HEK293 (cell line): ENCODE measurements around the gene KREMEN2.

Source experiments
- CTCF ChIA-PET: fragments of 350-600 bp; formaldehyde crosslinking; extraction: SDS; loops from one replicate; lab custom pipeline; 2021; ENCODE audit warnings: antibody characterized with exemption; lab: Yijun Ruan, JAX
- POLR2A ChIA-PET: fragments of 300-600 bp; formaldehyde crosslinking; extraction: SDS; loops from one replicate; lab custom pipeline; 2020; ENCODE audit warnings: antibody characterized with exemption, inconsistent platforms; lab: Yijun Ruan, JAX
- H3K27ac ChIP-seq: fragments of 200-500 bp; sonication (Bioruptor generic); 2 replicates; pipeline ENCODE4 v1.5.1; 2014; ENCODE audit warnings: low read depth, low read length, control low read depth, inconsistent platforms; ENCODE audit errors: extremely low read depth
- H3K36me3 ChIP-seq, 2 experiments: fragments of 200-500 bp in 1 of 2; sonication (Bioruptor generic) in 1 of 2; 1 replicate in 1 of 2; 2 replicates in 1 of 2; pipeline ENCODE4 v1.5.1; 2014 to 2017; ENCODE audit warnings: inconsistent platforms in 2 of 2, low read length in 2 of 2; ENCODE audit not compliant: control insufficient read depth in 2 of 2, insufficient read depth in 1 of 2
- H3K4me1 ChIP-seq: fragments of 200-500 bp; sonication (Bioruptor generic); 2 replicates; pipeline ENCODE4 v1.5.1; 2014; ENCODE audit warnings: mild to moderate bottlenecking, low read length, inconsistent platforms; ENCODE audit not compliant: control insufficient read depth, insufficient read depth
- H3K4me3 ChIP-seq: 2 replicates; pipeline ENCODE4 v1.5.1; 2011; ENCODE audit warnings: low read depth, mild to moderate bottlenecking, control low read depth, low read length, moderate library complexity
- H3K9me3 ChIP-seq: fragments of 200-500 bp; sonication (Bioruptor generic); 2 replicates; pipeline ENCODE4 v1.5.1; 2014; ENCODE audit warnings: low read depth, low read length, inconsistent platforms; ENCODE audit not compliant: control insufficient read depth, insufficient read depth
- CTCF ChIP-seq: fragments of 450-650 bp; formaldehyde crosslinking; IDR thresholded peaks from 2 replicates; pipeline ENCODE4 v1.5.1; 2016; ENCODE audit warnings: missing biosample characterization, missing genetic modification characterization
- GLI4 ChIP-seq: fragments of 450-650 bp; formaldehyde crosslinking; IDR thresholded peaks from 2 replicates; pipeline ENCODE4 v1.5.1; 2016; ENCODE audit warnings: missing biosample characterization, missing genetic modification characterization
- GLIS1 ChIP-seq: fragments of 450-650 bp; formaldehyde crosslinking; IDR thresholded peaks from 2 replicates; pipeline ENCODE4 v1.5.1; 2016; ENCODE audit warnings: missing biosample characterization, missing genetic modification characterization
- HIC1 ChIP-seq: fragments of 450-650 bp; formaldehyde crosslinking; IDR thresholded peaks from 2 replicates; pipeline ENCODE4 v1.5.1; 2016; ENCODE audit warnings: missing biosample characterization, missing genetic modification characterization
- HOXC10 ChIP-seq: sonication (generic); formaldehyde crosslinking; IDR thresholded peaks from 2 replicates; pipeline ENCODE4 v1.8.1; 2023; ENCODE audit warnings: mild to moderate bottlenecking, missing genetic modification reagents
- KLF16 ChIP-seq: fragments of 450-650 bp; formaldehyde crosslinking; IDR thresholded peaks from 2 replicates; pipeline ENCODE4 v1.5.1; 2017; ENCODE audit warnings: missing biosample characterization, missing genetic modification characterization
- OVOL3 ChIP-seq: fragments of 450-650 bp; formaldehyde crosslinking; IDR thresholded peaks from 2 replicates; pipeline ENCODE4 v1.5.1; 2016; ENCODE audit warnings: missing biosample characterization, missing genetic modification characterization
- REPIN1 ChIP-seq: fragments of 450-650 bp; formaldehyde crosslinking; IDR thresholded peaks from 2 replicates; pipeline ENCODE4 v1.5.1; 2017; ENCODE audit warnings: missing biosample characterization, missing genetic modification characterization, low read depth
- SP7 ChIP-seq: fragments of 450-650 bp; formaldehyde crosslinking; IDR thresholded peaks from 2 replicates; pipeline ENCODE4 v1.5.1; 2016; ENCODE audit warnings: missing biosample characterization, missing genetic modification characterization
- ZBTB26 ChIP-seq: fragments of 450-650 bp; formaldehyde crosslinking; optimal IDR thresholded peaks from 2 replicates; pipeline ENCODE3; 2016; ENCODE audit warnings: missing biosample characterization, mild to moderate bottlenecking, missing genetic modification characterization
- ZBTB8A ChIP-seq: fragments of 450-650 bp; formaldehyde crosslinking; IDR thresholded peaks from 2 replicates; pipeline ENCODE4 v1.5.1; 2016; ENCODE audit warnings: missing biosample characterization, missing genetic modification characterization
- ZNF175 ChIP-seq: fragments of 450-650 bp; formaldehyde crosslinking; IDR thresholded peaks from 2 replicates; pipeline ENCODE4 v1.5.1; 2016; ENCODE audit warnings: missing biosample characterization, missing genetic modification characterization
- ZNF362 ChIP-seq: fragments of 450-650 bp; formaldehyde crosslinking; IDR thresholded peaks from 2 replicates; pipeline ENCODE4 v1.5.1; 2016; ENCODE audit warnings: missing biosample characterization, missing genetic modification characterization
- ZNF391 ChIP-seq: fragments of 450-650 bp; formaldehyde crosslinking; IDR thresholded peaks from 2 replicates; pipeline ENCODE4 v1.5.1; 2016; ENCODE audit warnings: low read depth, missing biosample characterization, missing genetic modification characterization, borderline replicate concordance
- ZNF501 ChIP-seq: fragments of 450-650 bp; formaldehyde crosslinking; IDR thresholded peaks from 2 replicates; pipeline ENCODE4 v1.5.1; 2016; ENCODE audit warnings: missing biosample characterization, missing genetic modification characterization
- ZNF510 ChIP-seq: fragments of 450-650 bp; formaldehyde crosslinking; IDR thresholded peaks from 2 replicates; pipeline ENCODE4 v1.5.1; 2018; ENCODE audit warnings: mild to moderate bottlenecking, missing genetic modification characterization, missing biosample characterization; ENCODE audit not compliant: insufficient replicate concordance
- ZNF571 ChIP-seq: fragments of 450-650 bp; formaldehyde crosslinking; IDR thresholded peaks from 2 replicates; pipeline ENCODE4 v1.5.0; 2017; ENCODE audit warnings: missing biosample characterization, missing genetic modification characterization
- ZNF639 ChIP-seq: fragments of 450-650 bp; formaldehyde crosslinking; IDR thresholded peaks from 2 replicates; pipeline ENCODE4 v1.5.1; 2016; ENCODE audit warnings: missing biosample characterization, missing genetic modification characterization
- ZNF660 ChIP-seq: fragments of 450-650 bp; IDR thresholded peaks from 2 replicates; pipeline ENCODE4 v1.5.1; 2018; ENCODE audit warnings: missing biosample characterization, mild to moderate bottlenecking, missing genetic modification characterization
- ZNF664 ChIP-seq: fragments of 450-650 bp; formaldehyde crosslinking; IDR thresholded peaks from 2 replicates; pipeline ENCODE4 v1.5.1; 2016; ENCODE audit warnings: missing biosample characterization, missing genetic modification characterization
- ZNF692 ChIP-seq: fragments of 450-650 bp; formaldehyde crosslinking; IDR thresholded peaks from 2 replicates; pipeline ENCODE4 v1.5.1; 2016; ENCODE audit warnings: missing biosample characterization, missing genetic modification characterization
- ZNF707 ChIP-seq: fragments of 450-650 bp; formaldehyde crosslinking; IDR thresholded peaks from 2 replicates; pipeline ENCODE4 v1.5.1; 2016; ENCODE audit warnings: missing biosample characterization, missing genetic modification characterization

Gene KREMEN2

GRCh38 chr16:2980227-2981176 lies 16.4 kb downstream of the KREMEN2 start, which contains the start of gene PKMYT1 (continued):
- TF ChIP-seq ZNF175 (tag by site-specific recombination) (no peak), ZBTB8A (tag by site-specific recombination) (peak; percentile 93), ZNF692 (tag by site-specific recombination) (0 out of 2 replicates have a peak, but pooled peaks have one; percentile 37), REPIN1 (tag by site-specific recombination) (no peak), OVOL3 (tag by site-specific recombination) (no peak), ZNF501 (tag by site-specific recombination) (peak; percentile 76; the same call in 1 of the 2 replicates), ZNF362 (tag by site-specific recombination) (peak; percentile 62), ZNF660 (tag by site-specific recombination) (0 out of 2 replicates have a peak, but pooled peaks have one; percentile 45), ZNF707 (tag by site-specific recombination) (no peak), ZBTB26 (peak; percentile 91), SP7 (tag by site-specific recombination) (peak; percentile 42; the same call in 1 of the 2 replicates), KLF16 (tag by site-specific recombination) (peak; percentile 60; the same call in 1 of the 2 replicates), GLIS1 (tag by site-specific recombination) (0 out of 2 replicates have a peak, but pooled peaks have one; percentile 7)

GRCh38 chr16:2981177-2981898 lies 17.3 kb downstream of the KREMEN2 start:
- Histone ChIP-seq H3K27ac (no peak overlapping the region), H3K9me3 (no peaks in the 10 kb centered on the region), H3K4me1 (no peaks in the 10 kb centered on the region), H3K4me3 (no peak overlapping the region), H3K36me3 (peaks cover 3 to 21% of the 10 kb centered on the region in 2 experiments; a peak in 2 of 3 replicates)
- CTCF ChIA-PET, result interaction anchor here (0.6 to 2.8 kb wide), 5 partner anchors 9 to 54 kb away, joined by 3 to 12 read pairs (median 5); partner anchors contain the start of gene PAQR4
- TF ChIP-seq HOXC10 (CRISPR knock-in tag), result no peak
- TF ChIP-seq ZNF391 (tag by site-specific recombination), result no peak
- TF ChIP-seq ZNF664, result no peak
- no peak for TF ChIP-seq CTCF (tag by site-specific recombination)
- TF ChIP-seq ZNF571 (tag by site-specific recombination), result no peak
- TF ChIP-seq HIC1 (tag by site-specific recombination), result no peak
- no peak for TF ChIP-seq ZNF639 (tag by site-specific recombination)
- no peak for TF ChIP-seq ZNF510
- TF ChIP-seq GLI4 (tag by site-specific recombination), result no peak
- POLR2A ChIA-PET, result interaction anchor here (0.7 to 2.2 kb wide), 9 partner anchors 8 to 551 kb away, joined by 3 to 25 read pairs (median 5); partner anchors contain the start of genes FLYWCH1, FLYWCH2, KREMEN2 and PAQR4
